Measurements from ENCODE around the gene CRYZL1.

DNA sequence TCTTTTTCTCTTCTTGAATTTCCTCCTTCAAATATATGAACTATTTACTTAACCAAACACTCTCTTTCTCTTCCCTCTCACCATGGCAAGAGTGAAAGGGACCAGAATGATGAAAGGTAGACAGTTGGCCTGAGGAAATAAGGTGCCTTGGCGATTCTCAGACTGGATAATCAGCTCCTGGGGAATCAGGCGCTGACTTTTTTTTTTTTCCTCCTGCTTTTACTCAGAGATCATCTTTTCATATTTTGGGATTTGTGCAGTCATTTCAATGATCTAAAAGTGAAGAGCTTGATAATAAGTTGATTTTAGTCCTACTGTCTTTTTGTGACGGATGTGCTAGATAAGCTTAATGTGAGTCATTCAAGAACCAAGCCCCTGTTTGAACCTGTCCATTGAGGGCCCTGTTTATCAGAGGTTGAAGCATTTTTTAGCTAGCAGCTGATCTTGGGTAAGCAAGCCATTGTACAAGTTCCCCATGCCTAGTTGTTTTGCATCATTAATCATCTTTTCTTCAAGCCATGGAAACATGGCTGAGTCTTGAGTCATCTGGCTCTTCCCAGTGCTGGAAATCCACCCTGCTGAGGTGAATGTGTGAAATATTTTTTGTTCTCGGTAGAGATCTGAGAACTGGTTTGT lies 41.6 kb upstream of the CRYZL1 start:
- TF ChIP-seq CTCF (conservative IDR thresholded peaks at IDR 0.05; ENCODE audit: low read depth, low read length): no peak
- TF ChIP-seq EZH2 (IDR thresholded peaks at IDR 0.05; ENCODE audit: borderline replicate concordance, low read depth, low read length, poor library complexity, severe bottlenecking): no peak
